D721Med (cell line): ENCODE measurements around the gene PTPRN.
A peak's percentile ranks its signal among the peaks of the same experiment; 100 is the strongest.
"Not testable (repeated sequence)": the region's sequence is repeated elsewhere in the genome, so short reads cannot be mapped to it uniquely, and the experiment has no call there.

Experiments
- DNase-seq: peaks from one replicate; pipeline ENCODE4 v3.0.0; 2011; ENCODE audit warnings: low spot score; ENCODE audit not compliant: insufficient read length
- FAIRE-seq: peaks from 2 replicates; lab custom pipeline; 2011; peaks lifted over from hg19 to GRCh38; lab: Jason Lieb, UNC
- CTCF ChIP-seq: IDR thresholded peaks from 2 replicates; pipeline ENCODE4 v1.5.1; 2012; ENCODE audit warnings: mild to moderate bottlenecking, control low read depth; ENCODE audit not compliant: insufficient read depth; ENCODE audit errors: missing control alignments

PTPRN gene

GRCh38 chr2:219266886-219267285, 42.3 kb downstream of the PTPRN start:
- DNase-seq (no peak), FAIRE-seq (no peak)
- TF ChIP-seq CTCF = no peak

GRCh38 chr2:219266232-219266631, 43.0 kb downstream of the PTPRN start:
- FAIRE-seq = no peak
- TF ChIP-seq CTCF = no peak
- DNase-seq = no peak

GRCh38 chr2:219261024-219261855, 48.0 kb downstream of the PTPRN start:
- DNase-seq (no peak), FAIRE-seq (no peak)
- no peak for TF ChIP-seq CTCF

DNA sequence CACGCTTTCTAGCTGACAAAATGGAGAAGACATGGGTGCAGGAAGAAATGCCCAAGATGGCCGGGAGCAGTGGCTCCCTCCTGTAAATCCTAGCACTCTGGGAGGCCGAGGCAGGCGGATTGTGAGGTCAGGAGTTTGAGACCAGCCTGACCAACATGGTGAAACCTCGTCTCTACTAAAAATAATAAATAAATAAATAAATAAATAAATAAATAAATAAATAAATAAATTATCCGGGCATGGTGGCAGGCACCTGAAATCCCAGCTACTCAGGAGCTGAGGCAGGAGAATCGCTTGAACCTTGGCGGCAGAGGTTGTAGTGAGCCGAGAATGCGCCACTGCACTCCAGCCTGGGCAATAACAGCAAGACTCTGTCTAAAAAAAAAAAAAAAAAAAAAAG, 50.3 kb downstream of the PTPRN start:
- not testable (repeated sequence) for DNase-seq, FAIRE-seq

GRCh38 chr2:219254590-219255201, 54.5 kb downstream of the PTPRN start:
- no peak for DNase-seq
- TF ChIP-seq CTCF = no peak
- no peak for FAIRE-seq

- DNase-seq (peak; percentile 93), FAIRE-seq (no peak)
- TF ChIP-seq CTCF = no peak
These were observed 55.2 kb downstream of the PTPRN start, which contains the start of gene TUBA4A for GRCh38 chr2:219253753-219254589. TUBA4A (minus strand) TSS chr2:219253918; CDS start chr2:219253858, 60 bp downstream.
